IMR-90 (cell line): ENCODE measurements around the gene TWIST2. TPM values are rescaled to one million over a fixed set of nuclear protein-coding genes. Genes with fewer than 3 reads are reported as not detected.
A peak's percentile ranks its signal among the peaks of the same experiment; 100 is the strongest.

Experiments
- ATAC-seq: fragments of 200-7000 bp; cut with Tn5 transposase; 2 replicates; pipeline ENCODE4 v1.9.1; 2020; ENCODE audit warnings: low read depth, mild to moderate bottlenecking, moderate library complexity
- BruUV-seq: library from RNA; stranded (reverse); fragments of 400-500 nt; replicated peaks from 2 replicates; lab custom pipeline; 2021; lab: Mats Ljungman, UMichigan
- CTCF ChIA-PET: fragments of 300-600 bp; formaldehyde crosslinking; extraction: SDS; loops from one replicate; lab custom pipeline; 2021; ENCODE audit warnings: antibody characterized with exemption; lab: Yijun Ruan, JAX
- POLR2A ChIA-PET: fragments of 300-600 bp; sonication (Branson Sonifier 250); formaldehyde crosslinking; loops from one replicate; lab custom pipeline; 2022; ENCODE audit warnings: antibody characterized with exemption; ENCODE audit not compliant: unreplicated experiment; lab: Charles Lee
- DNase-seq: peaks from one replicate; pipeline ENCODE4 v3.0.0; 2013
- H2AFZ ChIP-seq: replicated peaks from 2 replicates; pipeline ENCODE3; 2013; ENCODE audit warnings: low read length, mild to moderate bottlenecking; ENCODE audit not compliant: poor library complexity
- H2AK5ac ChIP-seq: 2 replicates; pipeline ENCODE4 v1.6.1; 2013; ENCODE audit warnings: low read depth, low read length, inconsistent platforms
- H2AK9ac ChIP-seq: replicated peaks from 2 replicates; pipeline ENCODE3; 2013; ENCODE audit warnings: mild to moderate bottlenecking, low read depth, low read length, moderate library complexity; ENCODE audit not compliant: poor library complexity
- H2BK120ac ChIP-seq: 2 replicates; pipeline ENCODE4 v1.6.1; 2013; ENCODE audit warnings: low read depth, low read length, inconsistent platforms
- H2BK15ac ChIP-seq: 3 replicates; pipeline ENCODE4 v1.6.1; 2013; ENCODE audit warnings: low read depth, low read length, inconsistent platforms
- H2BK20ac ChIP-seq: 2 replicates; pipeline ENCODE4 v1.6.1; 2013; ENCODE audit warnings: low read depth, mild to moderate bottlenecking, inconsistent platforms, low read length, moderate library complexity
- H2BK5ac ChIP-seq: 2 replicates; pipeline ENCODE4 v1.6.1; 2013; ENCODE audit warnings: mild to moderate bottlenecking, low read depth, low read length, inconsistent platforms; ENCODE audit not compliant: poor library complexity, severe bottlenecking
- H3K14ac ChIP-seq: replicated peaks from 2 replicates; pipeline ENCODE4 v1.6.1; 2013; ENCODE audit warnings: low read depth, low read length, inconsistent platforms
- H3K18ac ChIP-seq: 2 replicates; pipeline ENCODE4 v1.6.1; 2013; ENCODE audit warnings: low read depth, low read length, control low read depth
- H3K23ac ChIP-seq: 2 replicates; pipeline ENCODE4 v1.6.1; 2013; ENCODE audit warnings: low read depth, low read length, inconsistent platforms
- H3K27ac ChIP-seq: 2 replicates; pipeline ENCODE4 v1.5.1; 2013; ENCODE audit warnings: mild to moderate bottlenecking, control low read depth, low read length; ENCODE audit not compliant: insufficient read depth
- H3K27me3 ChIP-seq: 2 replicates; pipeline ENCODE4 v1.6.1; 2013; ENCODE audit warnings: low read length; ENCODE audit not compliant: control insufficient read depth, insufficient read depth
- H3K36me3 ChIP-seq: 2 replicates; pipeline ENCODE4 v1.6.1; 2013; ENCODE audit warnings: low read length, mixed read lengths; ENCODE audit not compliant: control insufficient read depth, insufficient read depth
- H3K4ac ChIP-seq: 2 replicates; pipeline ENCODE4 v1.6.1; 2013; ENCODE audit warnings: low read depth, low read length, inconsistent platforms
- H3K4me1 ChIP-seq: 2 replicates; pipeline ENCODE4 v1.6.1; 2013; ENCODE audit warnings: low read length, mixed read lengths; ENCODE audit not compliant: control insufficient read depth, insufficient read depth
- H3K4me2 ChIP-seq: 2 replicates; pipeline ENCODE4 v1.6.1; 2013; ENCODE audit warnings: low read depth, mild to moderate bottlenecking, control low read depth, low read length, moderate library complexity
- H3K4me3 ChIP-seq: 2 replicates; pipeline ENCODE4 v1.5.1; 2013; ENCODE audit warnings: low read depth, mild to moderate bottlenecking, control low read depth, low read length, moderate library complexity; ENCODE audit not compliant: insufficient read depth
- H3K56ac ChIP-seq: 2 replicates; pipeline ENCODE4 v1.6.1; 2013; ENCODE audit warnings: low read length, inconsistent platforms; ENCODE audit not compliant: insufficient read depth; ENCODE audit errors: extremely low read depth
- H3K79me1 ChIP-seq, 2 experiments: 2 replicates each; pipeline ENCODE4 v1.6.1; 2013; ENCODE audit warnings: low read length in 2 of 2, inconsistent platforms in 1 of 2, low read depth in 1 of 2
- H3K9ac ChIP-seq: 2 replicates; pipeline ENCODE4 v1.6.1; 2013; ENCODE audit warnings: low read depth, low read length, control low read depth
- H3K9me1 ChIP-seq: 2 replicates; pipeline ENCODE4 v1.6.1; 2013; ENCODE audit warnings: low read length, inconsistent platforms; ENCODE audit not compliant: insufficient read depth
- H3K9me3 ChIP-seq: 2 replicates; pipeline ENCODE4 v1.6.1; 2013; ENCODE audit warnings: low read length; ENCODE audit not compliant: control insufficient read depth, insufficient read depth
- H4K20me1 ChIP-seq: 2 replicates; pipeline ENCODE4 v1.6.1; 2013; ENCODE audit warnings: low read length, inconsistent platforms; ENCODE audit not compliant: insufficient read depth
- H4K5ac ChIP-seq: 2 replicates; pipeline ENCODE4 v1.6.1; 2013; ENCODE audit warnings: mild to moderate bottlenecking, low read depth, low read length, control low read depth
- H4K8ac ChIP-seq, 2 experiments: 2 replicates each; pipeline ENCODE4 v1.6.1; 2013; ENCODE audit warnings: low read depth in 2 of 2, low read length in 2 of 2, control low read depth in 1 of 2, inconsistent platforms in 1 of 2
- H4K91ac ChIP-seq: 2 replicates; pipeline ENCODE4 v1.6.1; 2013; ENCODE audit warnings: low read depth, low read length, inconsistent platforms; ENCODE audit not compliant: insufficient read depth
- BHLHE40 ChIP-seq: fragments of 150-350 bp; IDR thresholded peaks from 2 replicates; pipeline ENCODE4 v1.6.1; 2016; ENCODE audit warnings: mild to moderate bottlenecking, low read depth, low read length
- MXI1 ChIP-seq: IDR thresholded peaks from 2 replicates; pipeline ENCODE4 v1.6.1; 2012; ENCODE audit warnings: low read depth, mild to moderate bottlenecking, low read length, moderate library complexity, borderline replicate concordance
- POLR2A ChIP-seq: IDR thresholded peaks from 2 replicates; pipeline ENCODE4 v1.6.1; 2012; ENCODE audit warnings: mild to moderate bottlenecking, low read depth, low read length
- RAD21 ChIP-seq: IDR thresholded peaks from 2 replicates; pipeline ENCODE4 v1.6.1; 2012; ENCODE audit warnings: low read length, improper control_type of control experiment
- RCOR1 ChIP-seq: IDR thresholded peaks from 2 replicates; pipeline ENCODE4 v1.6.1; 2012; ENCODE audit warnings: mild to moderate bottlenecking, low read length, improper control_type of control experiment; ENCODE audit not compliant: insufficient replicate concordance
- RFX5 ChIP-seq: IDR thresholded peaks from 2 replicates; pipeline ENCODE4 v1.8.0; 2012; ENCODE audit warnings: low read depth, mild to moderate bottlenecking, low read length, moderate library complexity
- WGBS, 2 experiments: methylation state at CpG; one replicate each; pipeline versions ENCODE4 v1.1.5 to v1.1.7; 2013; ENCODE audit warnings: missing lambda C conversion rate in 2 of 2; ENCODE audit not compliant: insufficient read length in 1 of 2; ENCODE audit errors: extremely low coverage in 2 of 2; 5-methylcytosine and 5-hydroxymethylcytosine counted together
- dilution Hi-C: fragments of 300-500 bp; cut with HindIII; formaldehyde crosslinking; loops from one replicate; pipeline ENCODE4 v1.14.3; 2018; ENCODE audit warnings: low sequenced_read_pairs; ENCODE audit not compliant: unreplicated experiment
- in situ Hi-C: fragments of 300-500 bp; cut with MboI; formaldehyde crosslinking; loops from 3 replicates; pipeline ENCODE4 v1.14.3; 2019; ENCODE audit warnings: low sequenced_read_pairs, inconsistent platforms, mixed read lengths
- intact Hi-C: fragments of 100-400 bp; cut with micrococcal nuclease; formaldehyde crosslinking; loops from 2 replicates; pipeline ENCODE4 v1.10.0; 2022
- polyA plus RNA-seq, 3 experiments: library from polyadenylated mRNA; depleted of rRNA; stranded (reverse); fragments of >200 nt; gene quantifications; 2 replicates each; pipeline ENCODE4 v1.2.3, GENCODE V29; 2012; ENCODE audit warnings: low replicate concordance in 1 of 3
- total RNA-seq: library from RNA; depleted of rRNA; stranded (reverse); fragments of >200 nt; gene quantifications from 2 replicates; pipeline ENCODE4 v1.2.3, GENCODE V29; 2012
- TF ChIP-seq, protein P1 (sequence below): fragments of 150-350 bp; IDR thresholded peaks from 2 replicates; pipeline ENCODE4 v1.6.1; 2016; ENCODE audit warnings: low read depth, mild to moderate bottlenecking, low read length, moderate library complexity, borderline replicate concordance

The TWIST2 gene
- total and polyA plus RNA-seq, 2 of the 4 experiments (the other 2 are of a cell fraction), result 9.3 to 33.6 TPM

DNA sequence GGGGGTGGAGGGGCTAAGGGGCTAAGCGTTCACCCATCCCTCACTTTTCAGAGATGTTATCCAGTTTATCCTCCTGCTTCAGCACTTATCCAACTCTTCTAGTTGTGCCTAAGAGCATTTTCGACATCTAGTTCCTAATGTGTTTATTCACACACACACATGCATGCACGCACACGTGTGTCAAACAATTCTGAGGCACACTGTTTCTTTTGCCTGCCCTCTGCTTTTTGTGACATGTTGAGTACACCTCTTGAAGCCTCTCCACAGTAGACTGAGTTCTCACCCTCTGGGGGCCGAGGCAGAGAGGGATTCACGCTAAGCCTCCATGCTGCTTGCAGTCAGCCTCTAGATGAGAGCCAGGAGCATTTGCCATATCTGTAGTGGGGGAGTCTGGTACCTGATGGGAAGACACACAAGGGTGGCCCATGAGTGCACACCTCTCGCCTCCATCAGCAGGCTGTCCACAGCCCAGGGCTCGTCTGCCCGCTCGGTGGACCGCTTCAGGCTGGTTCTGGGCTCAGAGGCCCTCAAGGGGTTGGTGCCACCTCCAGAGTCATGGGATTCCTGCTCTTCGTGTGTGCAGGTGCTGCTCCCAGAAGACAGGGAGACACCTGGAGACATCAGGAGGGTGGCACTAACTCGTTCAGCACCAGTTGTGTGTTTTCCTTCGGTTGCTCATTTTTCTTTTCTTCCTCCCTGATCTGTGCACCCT lies 11.9 kb downstream of the TWIST2 start (continued):
- TF ChIP-seq BHLHE40, result no peak

- Histone ChIP-seq H3K27ac (no peak overlapping the region), H2BK20ac (no peak overlapping the region; the same call in 1 of the 2 replicates), H3K79me1 (peaks cover 47 to 87% of the 10 kb centered on the region in 2 experiments), H3K18ac (no peak overlapping the region; the same call in 1 of the 2 replicates), H4K5ac (no peak overlapping the region), H4K8ac (no peak overlapping the region), H2AK9ac (peak overlapping the region; percentile 69), H3K9me1 (peaks cover 37% of the 10 kb centered on the region), H2BK120ac (no peak overlapping the region; the same call in 1 of the 2 replicates), H3K56ac (no peak overlapping the region), H3K4me3 (no peak overlapping the region), H3K4me2 (no peak overlapping the region), H4K91ac (peak overlapping the region; percentile 54; the same call in 1 of the 2 replicates), H3K9me3 (no peaks in the 10 kb centered on the region), H2BK15ac (peak overlapping the region; percentile 94), H3K27me3 (no peaks in the 10 kb centered on the region), H3K36me3 (peaks cover 9% of the 10 kb centered on the region; the same call in 1 of the 2 replicates), H3K14ac (0 out of 2 replicates have a peak overlapping the region, but pooled peaks have one; percentile 35), H4K20me1 (no peaks in the 10 kb centered on the region), H2BK5ac (no peak overlapping the region), H2AK5ac (peak overlapping the region; percentile 38; the same call in 1 of the 2 replicates), H3K4me1 (peaks cover 28% of the 10 kb centered on the region), H3K23ac (0 out of 2 replicates have a peak overlapping the region, but pooled peaks have one; percentile 15), H3K4ac (peak overlapping the region; percentile 44), H2AFZ (no peak overlapping the region), H3K9ac (no peak overlapping the region)
- ChIA-PET POLR2A (no interaction called here), CTCF (no interaction called here)
- dilution Hi-C loops, result no loop called here
- WGBS, 2 experiments, result 56% methylated on average over 8 of the region's 21 CpGs; no CpG with 5 or more reads in 1 of the 2 experiments
- DNase-seq (no peak), ATAC-seq (no peak)
- intact Hi-C loops, result no loop called here
- no peak for TF ChIP-seq RAD21
- no peak for TF ChIP-seq RFX5
- TF ChIP-seq POLR2A, result no peak
- no peak for TF ChIP-seq MXI1
- TF ChIP-seq RCOR1, result no peak
- TF ChIP-seq, protein P1, sequence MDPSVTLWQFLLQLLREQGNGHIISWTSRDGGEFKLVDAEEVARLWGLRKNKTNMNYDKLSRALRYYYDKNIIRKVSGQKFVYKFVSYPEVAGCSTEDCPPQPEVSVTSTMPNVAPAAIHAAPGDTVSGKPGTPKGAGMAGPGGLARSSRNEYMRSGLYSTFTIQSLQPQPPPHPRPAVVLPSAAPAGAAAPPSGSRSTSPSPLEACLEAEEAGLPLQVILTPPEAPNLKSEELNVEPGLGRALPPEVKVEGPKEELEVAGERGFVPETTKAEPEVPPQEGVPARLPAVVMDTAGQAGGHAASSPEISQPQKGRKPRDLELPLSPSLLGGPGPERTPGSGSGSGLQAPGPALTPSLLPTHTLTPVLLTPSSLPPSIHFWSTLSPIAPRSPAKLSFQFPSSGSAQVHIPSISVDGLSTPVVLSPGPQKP, result no peak
- in situ Hi-C loops, result no loop called here
- no TSS peak for BruUV-seq
Observed at GRCh38 chr2:238861013-238861730, 13.3 kb downstream of the TWIST2 start.
